Measurements from ENCODE around the gene FAM111A.

GRCh38 chr11:59112494-59112893, 30.2 kb upstream of the FAM111A start:
- TF ChIP-seq SRF (IDR thresholded peaks at IDR 0.05; ENCODE audit: low read depth in 2 of 2, low read length in 2 of 2) (no peak), MYC (IDR thresholded peaks at IDR 0.05; ENCODE audit: insufficient read depth, insufficient read length, insufficient replicate concordance, low read length, severe bottlenecking) (no peak), ETV6 (conservative IDR thresholded peaks at IDR 0.05 in 1 of 2, IDR thresholded peaks at IDR 0.05 in 1 of 2; ENCODE audit: borderline replicate concordance in 1 of 2, low read depth in 1 of 2) (no peak), MTA3 (IDR thresholded peaks at IDR 0.05; ENCODE audit: borderline replicate concordance, low read length) (no peak), NFYA (IDR thresholded peaks at IDR 0.05; ENCODE audit: borderline replicate concordance, low read depth, low read length) (no peak), SREBF2 (IDR thresholded peaks at IDR 0.05; ENCODE audit: low read length) (no peak), HDAC6 (IDR thresholded peaks at IDR 0.05; ENCODE audit: unreplicated experiment) (no peak)
- TF ChIP-seq, protein P1, sequence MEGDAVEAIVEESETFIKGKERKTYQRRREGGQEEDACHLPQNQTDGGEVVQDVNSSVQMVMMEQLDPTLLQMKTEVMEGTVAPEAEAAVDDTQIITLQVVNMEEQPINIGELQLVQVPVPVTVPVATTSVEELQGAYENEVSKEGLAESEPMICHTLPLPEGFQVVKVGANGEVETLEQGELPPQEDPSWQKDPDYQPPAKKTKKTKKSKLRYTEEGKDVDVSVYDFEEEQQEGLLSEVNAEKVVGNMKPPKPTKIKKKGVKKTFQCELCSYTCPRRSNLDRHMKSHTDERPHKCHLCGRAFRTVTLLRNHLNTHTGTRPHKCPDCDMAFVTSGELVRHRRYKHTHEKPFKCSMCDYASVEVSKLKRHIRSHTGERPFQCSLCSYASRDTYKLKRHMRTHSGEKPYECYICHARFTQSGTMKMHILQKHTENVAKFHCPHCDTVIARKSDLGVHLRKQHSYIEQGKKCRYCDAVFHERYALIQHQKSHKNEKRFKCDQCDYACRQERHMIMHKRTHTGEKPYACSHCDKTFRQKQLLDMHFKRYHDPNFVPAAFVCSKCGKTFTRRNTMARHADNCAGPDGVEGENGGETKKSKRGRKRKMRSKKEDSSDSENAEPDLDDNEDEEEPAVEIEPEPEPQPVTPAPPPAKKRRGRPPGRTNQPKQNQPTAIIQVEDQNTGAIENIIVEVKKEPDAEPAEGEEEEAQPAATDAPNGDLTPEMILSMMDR (IDR thresholded peaks at IDR 0.05 in 2 of 3, conservative IDR thresholded peaks at IDR 0.05 in 1 of 3; ENCODE audit: control insufficient read depth in 2 of 3, extremely low read depth in 1 of 3, insufficient read depth in 1 of 3, low read depth in 3 of 3, low read length in 3 of 3): no peak

All from GM12878 (cell line).